HFFc6 (cell line): Measurements from ENCODE around the gene PHKA2. TPM values are rescaled to one million over a fixed set of nuclear protein-coding genes. Genes with fewer than 3 reads are reported as not detected.

Experiments used
- DNase-seq: peaks from one replicate; pipeline ENCODE4 v3.0.0-alpha.2; 2018
- H3K27ac Mint-ChIP-seq: 2 replicates; pipeline ENCODE4 v1.8.0; 2020; ENCODE audit warnings: mild to moderate bottlenecking, mixed read lengths
- H3K27me3 Mint-ChIP-seq: 2 replicates; pipeline ENCODE4 v1.8.0; 2021; ENCODE audit warnings: mild to moderate bottlenecking, moderate library complexity, mixed read lengths; ENCODE audit not compliant: insufficient read depth
- H3K36me3 Mint-ChIP-seq: 2 replicates; pipeline ENCODE4 v1.8.0; 2021; ENCODE audit warnings: low read depth, mixed read lengths
- H3K4me1 Mint-ChIP-seq: 2 replicates; pipeline ENCODE4 v1.8.0; 2020; ENCODE audit warnings: low read depth, mixed read lengths
- H3K4me3 Mint-ChIP-seq: 2 replicates; pipeline ENCODE4 v1.8.0; 2020; ENCODE audit warnings: mild to moderate bottlenecking, moderate library complexity, mixed read lengths
- H3K9me3 Mint-ChIP-seq: 2 replicates; pipeline ENCODE4 v1.8.0; 2020; ENCODE audit warnings: mild to moderate bottlenecking, mixed read lengths
- CTCF ChIP-seq: fragments of 200-600 bp; sonication (generic); IDR thresholded peaks from 2 replicates; pipeline ENCODE4 v1.5.0; 2021; ENCODE audit warnings: antibody characterized with exemption, mild to moderate bottlenecking
- total RNA-seq, 6 experiments: library from RNA; stranded (reverse); fragmentation: NEBNext Ultra II Directional; extraction: Animal tissue kit (Norgen Biotek cat#: 25700); gene quantifications; 2 replicates in 1 of 6; 3 replicates in 5 of 6; pipeline ENCODE4 v1.2.3, GENCODE V29; 2021

The PHKA2 gene
- total RNA-seq, 6 experiments from 2014 or later = 12.2 to 18.2 (median 16.9) TPM

- peaks cover 3% of the 10 kb centered on the region; the same call in 1 of the 2 replicates for H3K27me3 Mint-ChIP-seq
- no peaks in the 10 kb centered on the region for H3K9me3 Mint-ChIP-seq
- DNase-seq = no peak
- H3K4me3 Mint-ChIP-seq = peak overlapping the region; percentile 15; the same call in 1 of the 2 replicates
- no peak overlapping the region for H3K27ac Mint-ChIP-seq
- TF ChIP-seq CTCF = no peak
- H3K4me1 Mint-ChIP-seq = no peaks in the 10 kb centered on the region
- no peaks in the 10 kb centered on the region for H3K36me3 Mint-ChIP-seq
Measured at GRCh38 chrX:18896680-18897544, 87.0 kb downstream of the PHKA2 start.

DNA sequence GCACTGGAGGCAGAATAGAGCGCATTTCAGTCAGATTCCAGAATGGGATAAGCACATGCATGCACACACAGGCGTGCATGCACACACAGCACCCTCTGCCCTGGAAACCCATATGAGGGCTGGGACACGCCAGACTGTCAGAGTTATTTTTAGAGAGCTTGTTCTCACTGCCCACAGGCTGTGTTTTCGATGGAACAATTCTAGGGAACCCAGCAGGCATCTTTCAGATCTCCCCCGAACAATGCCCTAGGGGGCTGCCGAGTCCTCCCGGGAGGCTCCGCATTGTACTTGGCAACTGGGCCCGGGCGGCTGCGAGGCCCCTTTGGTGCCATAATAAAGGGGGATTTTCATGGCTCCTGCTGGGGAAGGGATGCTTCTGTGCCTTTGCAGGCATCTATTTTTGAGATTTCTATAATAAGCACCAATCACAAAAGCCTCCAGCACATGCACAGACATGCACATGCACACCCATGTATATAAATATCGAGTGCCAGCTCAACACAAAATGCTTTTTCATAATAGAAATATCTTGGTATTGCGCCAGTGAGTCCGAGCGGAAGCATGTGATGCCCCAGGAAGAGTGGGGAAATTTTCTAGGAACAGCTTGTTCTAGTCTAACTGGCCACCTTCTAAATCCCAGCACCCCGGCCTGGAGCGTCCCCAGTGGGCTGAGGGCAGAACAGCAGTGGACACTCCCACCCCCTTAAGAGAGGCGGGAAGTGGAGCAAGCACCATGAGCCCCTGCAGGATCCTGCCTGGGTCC is 88.5 kb downstream of the PHKA2 start:
- no peak overlapping the region for H3K4me3 Mint-ChIP-seq
- TF ChIP-seq CTCF = peak; percentile 34
- H3K36me3 Mint-ChIP-seq = no peaks in the 10 kb centered on the region
- H3K4me1 Mint-ChIP-seq = no peaks in the 10 kb centered on the region
- peaks cover 3% of the 10 kb centered on the region; the same call in 1 of the 2 replicates for H3K27me3 Mint-ChIP-seq
- peak; percentile 11 for DNase-seq
- no peaks in the 10 kb centered on the region for H3K9me3 Mint-ChIP-seq
- H3K27ac Mint-ChIP-seq = no peak overlapping the region

- Mint-ChIP-seq H3K36me3 (no peaks in the 10 kb centered on the region), H3K27me3 (peaks cover 3% of the 10 kb centered on the region; the same call in 1 of the 2 replicates), H3K27ac (no peak overlapping the region), H3K4me1 (no peaks in the 10 kb centered on the region), H3K9me3 (no peaks in the 10 kb centered on the region), H3K4me3 (no peak overlapping the region)
- no peak for TF ChIP-seq CTCF
- no peak for DNase-seq
Measured at GRCh38 chrX:18894156-18894555, 89.8 kb downstream of the PHKA2 start.

DNA sequence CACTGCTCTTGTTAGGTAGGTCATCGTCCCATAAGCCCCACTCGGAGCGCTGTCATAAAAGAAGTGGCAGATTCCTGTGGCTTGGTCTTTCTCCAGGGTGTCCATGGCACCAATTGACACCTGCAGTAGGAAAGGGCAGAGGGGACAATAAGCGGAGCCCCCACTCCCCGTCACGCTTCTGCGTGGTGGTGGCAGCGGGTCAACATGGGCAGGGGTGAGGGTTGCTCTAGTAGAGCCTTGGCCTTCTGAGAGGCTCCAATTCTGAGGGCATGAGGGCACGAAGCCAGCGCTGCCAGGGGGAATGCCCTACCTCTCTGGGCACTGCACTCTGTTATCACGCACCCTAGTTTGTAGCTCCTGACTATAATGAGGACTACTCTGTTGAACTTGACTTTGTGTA is 90.4 kb downstream of the PHKA2 start:
- Mint-ChIP-seq H3K36me3 (no peaks in the 10 kb centered on the region), H3K27me3 (peaks cover 3% of the 10 kb centered on the region; the same call in 1 of the 2 replicates)

GRCh38 chrX:18892899-18893298 is 91.0 kb downstream of the PHKA2 start:
- Mint-ChIP-seq H3K36me3 (no peaks in the 10 kb centered on the region), H3K27me3 (peaks cover 3% of the 10 kb centered on the region; the same call in 1 of the 2 replicates)

More for the DNA sequence above, 90.4 kb downstream of the PHKA2 start:
- Mint-ChIP-seq H3K4me1 (no peaks in the 10 kb centered on the region), H3K9me3 (no peaks in the 10 kb centered on the region), H3K27ac (no peak overlapping the region), H3K4me3 (no peak overlapping the region)
- DNase-seq = no peak
- TF ChIP-seq CTCF = no peak

More at GRCh38 chrX:18892899-18893298, 91.0 kb downstream of the PHKA2 start:
- no peak for TF ChIP-seq CTCF
- H3K4me1 Mint-ChIP-seq = no peaks in the 10 kb centered on the region
- no peak for DNase-seq
- no peaks in the 10 kb centered on the region for H3K9me3 Mint-ChIP-seq
- H3K27ac Mint-ChIP-seq = no peak overlapping the region
- H3K4me3 Mint-ChIP-seq = no peak overlapping the region
